Measurements from ENCODE around the gene ARAP2. TPM values are rescaled to one million over a fixed set of nuclear protein-coding genes. Genes with fewer than 3 reads are reported as not detected.

Gene ARAP2
- total RNA-seq, 1 donor from 2014 or later, result 52.8 TPM

DNA sequence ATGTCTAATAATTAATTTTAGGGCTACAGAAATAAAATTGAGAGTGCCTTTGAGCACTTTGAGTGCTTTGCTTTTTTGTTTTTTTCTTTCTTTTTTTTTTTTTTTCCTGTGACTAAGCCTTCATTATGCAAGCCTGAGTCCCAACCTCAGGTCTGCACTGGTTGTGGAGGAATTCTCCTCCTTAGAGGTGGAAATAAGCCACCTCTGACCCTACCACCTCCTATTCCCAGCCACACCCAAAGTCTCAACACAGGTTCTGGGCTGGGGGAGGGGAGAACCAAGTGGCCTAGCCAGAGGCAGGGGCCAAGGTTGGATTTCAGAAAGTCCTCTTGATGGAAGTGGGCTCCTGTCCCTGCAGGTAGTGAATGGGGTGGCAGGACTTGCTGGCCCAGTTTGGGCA is 180.2 kb downstream of the ARAP2 start:
- TF ChIP-seq POLR2AphosphoS5 (IDR thresholded peaks at IDR 0.05; ENCODE audit: insufficient read depth in 1 of 2, low read depth in 1 of 2), result no peak
- no peak for TF ChIP-seq CTCF (IDR thresholded peaks at IDR 0.05)
- TF ChIP-seq POLR2A (IDR thresholded peaks at IDR 0.05), result no peak
- Histone ChIP-seq H3K9me3 (no peaks in the 10 kb centered on the region), H3K36me3 (peaks cover 0 to 5% of the 10 kb centered on the region in 2 donors), H3K4me3 (no peak overlapping the region), H3K4me1 (no peaks in the 10 kb centered on the region), H3K27me3 (no peaks in the 10 kb centered on the region), H3K27ac (no peak overlapping the region)
- intact Hi-C loops (cut with DNase I), result no loop called here
- DNase-seq (ENCODE audit: extremely low spot score in 2 of 2), result no peak

DNA sequence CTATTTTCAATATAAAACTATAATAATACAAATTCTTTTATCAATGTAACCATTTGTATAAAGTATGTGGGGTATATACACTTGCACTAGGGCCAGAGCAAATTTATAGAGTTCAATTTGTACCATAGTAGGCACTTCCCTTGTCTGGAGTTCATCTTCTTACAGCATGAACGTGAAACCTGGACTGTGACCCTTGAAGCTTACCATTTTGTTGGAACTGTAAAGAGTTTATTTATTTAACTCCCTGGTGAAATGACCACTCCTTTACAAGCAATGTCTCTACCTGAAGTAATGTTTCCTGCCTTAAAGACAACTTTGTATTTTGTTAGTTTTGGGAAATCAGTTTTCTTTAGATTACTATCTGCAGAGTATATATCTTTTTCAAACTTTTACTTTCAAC is 188.2 kb downstream of the ARAP2 start:
- no peaks in the 10 kb centered on the region for H3K9me3 ChIP-seq
- H3K4me3 ChIP-seq, result no peak overlapping the region
- no peaks in the 10 kb centered on the region for H3K36me3 ChIP-seq
- no peak overlapping the region for H3K27ac ChIP-seq
- no peak for TF ChIP-seq POLR2AphosphoS5 (IDR thresholded peaks at IDR 0.05; ENCODE audit: insufficient read depth in 1 of 2, low read depth in 1 of 2)
- TF ChIP-seq POLR2A (IDR thresholded peaks at IDR 0.05), result no peak
- intact Hi-C loops (cut with DNase I), result no loop called here
- no peaks in the 10 kb centered on the region for H3K27me3 ChIP-seq
- no peak for DNase-seq (ENCODE audit: extremely low spot score in 2 of 2)
- H3K4me1 ChIP-seq, result no peaks in the 10 kb centered on the region

GRCh38 chr4:36054694-36055422 is 189.5 kb downstream of the ARAP2 start:
- Histone ChIP-seq H3K4me1 (no peaks in the 10 kb centered on the region), H3K4me3 (no peak overlapping the region), H3K9me3 (no peaks in the 10 kb centered on the region), H3K27me3 (no peaks in the 10 kb centered on the region), H3K36me3 (no peaks in the 10 kb centered on the region), H3K27ac (no peak overlapping the region)
- DNase-seq (ENCODE audit: extremely low spot score in 2 of 2), result no peak
- no peak for TF ChIP-seq POLR2AphosphoS5 (IDR thresholded peaks at IDR 0.05; ENCODE audit: insufficient read depth in 1 of 2, low read depth in 1 of 2)
- TF ChIP-seq POLR2A (IDR thresholded peaks at IDR 0.05), result no peak
- no peak for TF ChIP-seq CTCF (IDR thresholded peaks at IDR 0.05)
- intact Hi-C loops (cut with DNase I), result no loop called here

GRCh38 chr4:36053930-36054329 is 190.4 kb downstream of the ARAP2 start:
- no peaks in the 10 kb centered on the region for H3K4me1 ChIP-seq
- no peak overlapping the region for H3K4me3 ChIP-seq
- TF ChIP-seq POLR2A (IDR thresholded peaks at IDR 0.05) (no peak), POLR2AphosphoS5 (IDR thresholded peaks at IDR 0.05; ENCODE audit: insufficient read depth in 1 of 2, low read depth in 1 of 2) (no peak), CTCF (IDR thresholded peaks at IDR 0.05) (no peak)
- no peaks in the 10 kb centered on the region for H3K27me3 ChIP-seq
- no peak for DNase-seq (ENCODE audit: extremely low spot score in 2 of 2)
- no peaks in the 10 kb centered on the region for H3K36me3 ChIP-seq
- no peaks in the 10 kb centered on the region for H3K9me3 ChIP-seq
- no peak overlapping the region for H3K27ac ChIP-seq
- intact Hi-C loops (cut with DNase I), result no loop called here

DNA sequence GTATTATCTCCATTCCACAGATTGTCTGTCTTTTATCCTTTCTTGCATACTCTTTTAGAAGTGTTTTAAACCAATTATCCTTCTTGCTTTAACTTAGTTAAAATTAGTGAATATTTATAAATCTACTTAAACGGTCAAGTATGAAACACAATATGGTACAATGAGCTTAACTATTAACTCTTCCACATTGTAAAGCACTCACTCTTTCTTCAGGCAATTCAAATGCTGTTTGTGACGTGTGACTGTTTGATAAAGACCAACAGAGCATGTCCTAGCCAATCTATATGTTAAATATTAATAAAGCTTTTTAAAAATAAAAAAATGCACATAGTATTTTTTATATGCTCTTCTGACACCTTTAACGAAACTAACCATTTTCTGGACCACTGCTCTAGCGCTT is 192.7 kb downstream of the ARAP2 start:
- intact Hi-C loops (cut with DNase I), result no loop called here
- no peaks in the 10 kb centered on the region for H3K27me3 ChIP-seq
- H3K4me1 ChIP-seq, result no peaks in the 10 kb centered on the region
- no peaks in the 10 kb centered on the region for H3K9me3 ChIP-seq
- no peak overlapping the region for H3K4me3 ChIP-seq
- H3K36me3 ChIP-seq, result no peaks in the 10 kb centered on the region
- no peak overlapping the region for H3K27ac ChIP-seq
- no peak for TF ChIP-seq CTCF (IDR thresholded peaks at IDR 0.05)
- TF ChIP-seq POLR2AphosphoS5 (IDR thresholded peaks at IDR 0.05; ENCODE audit: insufficient read depth in 1 of 2, low read depth in 1 of 2), result no peak
- TF ChIP-seq POLR2A (IDR thresholded peaks at IDR 0.05), result no peak
- no peak for DNase-seq (ENCODE audit: extremely low spot score in 2 of 2)
